ENCODE data around the gene BOLA3.

DNA sequence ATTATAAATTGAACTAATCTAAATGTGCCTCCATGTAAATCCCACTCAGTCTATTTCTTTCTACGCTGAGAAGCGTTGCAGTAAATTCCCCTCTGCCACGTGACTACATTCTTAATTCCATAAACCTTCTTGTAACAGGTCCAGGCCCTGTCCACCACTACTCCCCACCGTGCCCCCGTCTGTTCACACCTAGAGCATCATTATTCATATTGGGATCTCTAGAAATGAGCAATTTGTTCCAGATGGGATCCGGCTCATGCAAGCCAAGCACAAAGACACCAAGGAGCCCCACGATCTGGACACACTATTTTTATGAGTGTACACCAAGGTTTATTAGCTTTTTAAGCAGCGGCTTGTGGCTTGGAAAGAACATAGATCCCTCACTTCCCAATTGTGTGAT, 38.2 kb downstream of the BOLA3 start:
- TF ChIP-seq, protein P1, sequence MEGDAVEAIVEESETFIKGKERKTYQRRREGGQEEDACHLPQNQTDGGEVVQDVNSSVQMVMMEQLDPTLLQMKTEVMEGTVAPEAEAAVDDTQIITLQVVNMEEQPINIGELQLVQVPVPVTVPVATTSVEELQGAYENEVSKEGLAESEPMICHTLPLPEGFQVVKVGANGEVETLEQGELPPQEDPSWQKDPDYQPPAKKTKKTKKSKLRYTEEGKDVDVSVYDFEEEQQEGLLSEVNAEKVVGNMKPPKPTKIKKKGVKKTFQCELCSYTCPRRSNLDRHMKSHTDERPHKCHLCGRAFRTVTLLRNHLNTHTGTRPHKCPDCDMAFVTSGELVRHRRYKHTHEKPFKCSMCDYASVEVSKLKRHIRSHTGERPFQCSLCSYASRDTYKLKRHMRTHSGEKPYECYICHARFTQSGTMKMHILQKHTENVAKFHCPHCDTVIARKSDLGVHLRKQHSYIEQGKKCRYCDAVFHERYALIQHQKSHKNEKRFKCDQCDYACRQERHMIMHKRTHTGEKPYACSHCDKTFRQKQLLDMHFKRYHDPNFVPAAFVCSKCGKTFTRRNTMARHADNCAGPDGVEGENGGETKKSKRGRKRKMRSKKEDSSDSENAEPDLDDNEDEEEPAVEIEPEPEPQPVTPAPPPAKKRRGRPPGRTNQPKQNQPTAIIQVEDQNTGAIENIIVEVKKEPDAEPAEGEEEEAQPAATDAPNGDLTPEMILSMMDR (IDR thresholded peaks at IDR 0.05): no peak
- TF ChIP-seq POLR2AphosphoS5 (IDR thresholded peaks at IDR 0.05; ENCODE audit: insufficient read depth in 1 of 2, low read depth in 1 of 2) (no peak), POLR2A (IDR thresholded peaks at IDR 0.05) (no peak)
